H1 (cell line): Measurements from ENCODE around the gene GTF2A1. TPM values are rescaled to one million over a fixed set of nuclear protein-coding genes. Genes with fewer than 3 reads are reported as not detected.
A peak's percentile ranks its signal among the peaks of the same experiment; 100 is the strongest.

ENCODE experiments used
- CTCF ChIA-PET: fragments of 300-600 bp; sonication (Branson Sonifier 250); formaldehyde crosslinking; loops from one replicate; lab custom pipeline; 2021; ENCODE audit not compliant: partially characterized antibody; lab: Charles Lee
- POLR2A ChIA-PET: fragments of 300-600 bp; sonication (Branson Sonifier 250); formaldehyde crosslinking; loops from one replicate; lab custom pipeline; 2021; ENCODE audit warnings: inconsistent platforms; ENCODE audit not compliant: partially characterized antibody; lab: Charles Lee
- DNase-seq, 2 experiments: peaks; one replicate each; pipeline versions ENCODE4 v3.0.0 to v3.0.0-alpha.2; 2010 to 2022; ENCODE audit warnings: low spot score in 2 of 2, low read depth in 1 of 2, mixed read lengths in 1 of 2
- FAIRE-seq: peaks from 2 replicates; lab custom pipeline; 2011; peaks lifted over from hg19 to GRCh38; lab: Jason Lieb, UNC
- H2AFZ ChIP-seq: 2 replicates; pipeline ENCODE4 v1.8.1; 2012; ENCODE audit warnings: low read length, inconsistent platforms
- H2AK5ac ChIP-seq: 2 replicates; pipeline ENCODE4 v1.6.1; 2013; ENCODE audit warnings: low read depth, low read length
- H2BK120ac ChIP-seq: replicated peaks from 2 replicates; pipeline ENCODE3; 2013; ENCODE audit warnings: low read depth, low read length, inconsistent platforms
- H2BK12ac ChIP-seq: 2 replicates; pipeline ENCODE4 v1.6.1; 2013; ENCODE audit warnings: low read depth, low read length
- H2BK15ac ChIP-seq: 2 replicates; pipeline ENCODE4 v1.6.1; 2013; ENCODE audit warnings: low read length
- H2BK20ac ChIP-seq: 2 replicates; pipeline ENCODE4 v1.6.1; 2013; ENCODE audit warnings: low read length
- H2BK5ac ChIP-seq: 2 replicates; pipeline ENCODE4 v1.6.1; 2013; ENCODE audit warnings: low read depth, low read length
- H3K14ac ChIP-seq: 2 replicates; pipeline ENCODE4 v1.6.1; 2013; ENCODE audit warnings: inconsistent platforms; ENCODE audit not compliant: insufficient read length
- H3K18ac ChIP-seq: 2 replicates; pipeline ENCODE4 v1.6.1; 2013; ENCODE audit warnings: low read length; ENCODE audit errors: extremely low read depth
- H3K23ac ChIP-seq: 2 replicates; pipeline ENCODE4 v1.6.1; 2013; ENCODE audit warnings: inconsistent platforms; ENCODE audit not compliant: insufficient read length
- H3K23me2 ChIP-seq: 2 replicates; pipeline ENCODE4 v1.6.1; 2013; ENCODE audit warnings: low read depth, low read length
- H3K27ac ChIP-seq: 2 replicates; pipeline ENCODE4 v1.6.1; 2011; ENCODE audit warnings: low read depth, low read length, inconsistent platforms
- H3K27me3 ChIP-seq, 4 experiments: replicated peaks in 1 of 4; 1 replicate in 1 of 4; 2 replicates in 3 of 4; pipeline versions ENCODE4 v1.6.1 to v1.8.1; 2011 to 2013; ENCODE audit warnings: low read length in 3 of 4, mild to moderate bottlenecking in 3 of 4, inconsistent platforms in 2 of 4, mixed read lengths in 2 of 4, moderate library complexity in 1 of 4; ENCODE audit not compliant: control insufficient read depth in 3 of 4, insufficient read depth in 3 of 4; ENCODE audit errors: extremely low read depth in 1 of 4
- H3K36me3 ChIP-seq, 4 experiments: 2 replicates each; pipeline versions ENCODE4 v1.6.1 to v1.8.1; 2011 to 2013; ENCODE audit warnings: mild to moderate bottlenecking in 4 of 4, low read length in 3 of 4, moderate library complexity in 2 of 4, control low read depth in 1 of 4, inconsistent platforms in 1 of 4; ENCODE audit not compliant: insufficient read depth in 4 of 4, control insufficient read depth in 2 of 4
- H3K4ac ChIP-seq: replicated peaks from 2 replicates; pipeline ENCODE3; 2013; ENCODE audit warnings: low read length, low read depth, mixed read lengths, inconsistent platforms; ENCODE audit not compliant: insufficient read length
- H3K4me1 ChIP-seq, 4 experiments: replicated peaks in 1 of 4; 1 replicate in 1 of 4; 2 replicates in 3 of 4; pipeline versions ENCODE4 v1.6.1 to v1.8.1; 2011 to 2013; ENCODE audit warnings: low read length in 3 of 4, inconsistent platforms in 2 of 4, mixed read lengths in 1 of 4; ENCODE audit not compliant: insufficient read depth in 4 of 4, control insufficient read depth in 3 of 4
- H3K4me2 ChIP-seq, 2 experiments: 2 replicates each; pipeline versions ENCODE4 v1.6.1 to v1.8.1; 2011 to 2013; ENCODE audit warnings: low read depth in 2 of 2, low read length in 2 of 2, control low read depth in 1 of 2, inconsistent platforms in 1 of 2, mild to moderate bottlenecking in 1 of 2; ENCODE audit not compliant: insufficient read depth in 1 of 2
- H3K4me3 ChIP-seq, 4 experiments: fragments of 200-600, 300-600 bp in 1 of 4; sonication (generic), shearing (Covaris generic), sonication (Bioruptor Twin) in 1 of 4; 2 replicates each; pipeline versions ENCODE4 v1.5.1 to v1.8.1; 2011 to 2016; ENCODE audit warnings: low read length in 4 of 4, low read depth in 3 of 4, control low read depth in 2 of 4, inconsistent platforms in 2 of 4, mild to moderate bottlenecking in 2 of 4, mixed read lengths in 1 of 4, moderate library complexity in 1 of 4; ENCODE audit not compliant: insufficient read depth in 2 of 4; ENCODE audit errors: extremely low read depth in 1 of 4
- H3K56ac ChIP-seq: replicated peaks from 2 replicates; pipeline ENCODE3; 2013; ENCODE audit warnings: low read depth, mild to moderate bottlenecking, mixed read lengths, low read length, inconsistent platforms; ENCODE audit not compliant: insufficient read length
- H3K79me1 ChIP-seq: 2 replicates; pipeline ENCODE4 v1.6.1; 2013; ENCODE audit warnings: low read depth, low read length, control low read depth
- H3K79me2 ChIP-seq, 2 experiments: 2 replicates each; pipeline versions ENCODE4 v1.6.1 to v1.8.1; 2012 to 2013; ENCODE audit warnings: low read length in 2 of 2, mild to moderate bottlenecking in 2 of 2, inconsistent platforms in 1 of 2; ENCODE audit not compliant: insufficient read depth in 2 of 2, control insufficient read depth in 1 of 2
- H3K9ac ChIP-seq, 4 experiments: replicated peaks in 1 of 4; 1 replicate in 1 of 4; 2 replicates in 3 of 4; pipeline versions ENCODE4 v1.6.1 to v1.8.1; 2011 to 2013; ENCODE audit warnings: low read depth in 3 of 4, low read length in 3 of 4, control low read depth in 2 of 4, mild to moderate bottlenecking in 2 of 4, moderate library complexity in 2 of 4, inconsistent platforms in 1 of 4; ENCODE audit errors: extremely low read depth in 1 of 4
- H3K9me3 ChIP-seq, 2 experiments: 2 replicates each; pipeline versions ENCODE4 v1.6.1 to v1.8.1; 2012 to 2013; ENCODE audit warnings: mild to moderate bottlenecking in 2 of 2, moderate library complexity in 2 of 2, control low read depth in 1 of 2, inconsistent platforms in 1 of 2, low read depth in 1 of 2, low read length in 1 of 2, mixed read lengths in 1 of 2; ENCODE audit not compliant: insufficient read depth in 2 of 2
- H4K20me1 ChIP-seq, 2 experiments: replicated peaks in 1 of 2; 2 replicates each; pipeline versions ENCODE3 to v1.8.1; 2011 to 2013; ENCODE audit warnings: inconsistent platforms in 2 of 2, low read length in 2 of 2, mild to moderate bottlenecking in 1 of 2; ENCODE audit not compliant: insufficient read depth in 2 of 2, control insufficient read depth in 1 of 2
- H4K5ac ChIP-seq: 2 replicates; pipeline ENCODE4 v1.6.1; 2013; ENCODE audit warnings: low read length, low read depth, mixed read lengths, inconsistent platforms; ENCODE audit not compliant: insufficient read length
- H4K8ac ChIP-seq: 2 replicates; pipeline ENCODE4 v1.8.0; 2013; ENCODE audit warnings: mild to moderate bottlenecking, moderate library complexity, low read length, inconsistent platforms; ENCODE audit not compliant: insufficient read depth; ENCODE audit errors: extremely low read depth
- H4K91ac ChIP-seq: replicated peaks from 2 replicates; pipeline ENCODE3; 2013; ENCODE audit warnings: low read length, mixed read lengths, inconsistent platforms; ENCODE audit not compliant: insufficient read length
- ASH2L ChIP-seq: fragments of 200-600, 300-600 bp; sonication (generic); IDR thresholded peaks from one replicate; pipeline ENCODE4 v1.7.1; 2017; ENCODE audit warnings: low read length
- CHD1 ChIP-seq: IDR thresholded peaks from 2 replicates; pipeline ENCODE4 v1.6.1; 2012; ENCODE audit warnings: low read depth, low read length, improper control_type of control experiment
- CTBP2 ChIP-seq: IDR thresholded peaks from 2 replicates; pipeline ENCODE4 v1.7.0; 2011; ENCODE audit warnings: borderline replicate concordance, mild to moderate bottlenecking, moderate library complexity, mixed read lengths, low read length; ENCODE audit not compliant: insufficient read depth, insufficient read length
- GABPA ChIP-seq: IDR thresholded peaks from 2 replicates; pipeline ENCODE4 v1.6.1; 2011; ENCODE audit warnings: mild to moderate bottlenecking, low read length, moderate library complexity, borderline replicate concordance; ENCODE audit not compliant: insufficient read depth
- HDAC2 ChIP-seq, 2 experiments: fragments of 300-600 bp in 1 of 2; sonication (generic) in 1 of 2; IDR thresholded peaks; 2 replicates each; pipeline ENCODE4 v1.6.1; 2011 to 2012; ENCODE audit warnings: low read depth in 2 of 2, low read length in 2 of 2, mild to moderate bottlenecking in 2 of 2, moderate library complexity in 2 of 2, borderline replicate concordance in 1 of 2, inconsistent platforms in 1 of 2
- HDAC6 ChIP-seq: IDR thresholded peaks from one replicate; pipeline ENCODE4 v1.7.1; 2012; ENCODE audit warnings: low read depth, mild to moderate bottlenecking, inconsistent platforms, low read length, moderate library complexity
- PHF8 ChIP-seq: fragments of 200-600 bp; sonication (generic); conservative IDR thresholded peaks from 2 replicates; pipeline ENCODE4 v1.7.1; 2012; ENCODE audit warnings: low read depth, mild to moderate bottlenecking, inconsistent platforms, low read length, moderate library complexity
- RFX5 ChIP-seq: IDR thresholded peaks from 2 replicates; pipeline ENCODE4 v1.6.1; 2011; ENCODE audit warnings: low read depth, low read length, improper control_type of control experiment, borderline replicate concordance
- SAP30 ChIP-seq: fragments of 300-600 bp; sonication (generic); IDR thresholded peaks from 2 replicates; pipeline ENCODE4 v1.7.1; 2012; ENCODE audit warnings: low read length, moderate library complexity, mild to moderate bottlenecking, inconsistent platforms; ENCODE audit not compliant: insufficient read depth, insufficient replicate concordance
- SIN3A ChIP-seq, 2 experiments: IDR thresholded peaks in 1 of 2; conservative IDR thresholded peaks in 1 of 2; 2 replicates each; pipeline ENCODE4 v1.6.1; 2011 to 2012; ENCODE audit warnings: low read length in 2 of 2, improper control_type of control experiment in 1 of 2, low read depth in 1 of 2, mild to moderate bottlenecking in 1 of 2
- TAF1 ChIP-seq: IDR thresholded peaks from 2 replicates; pipeline ENCODE4 v1.6.1; 2011; ENCODE audit warnings: mild to moderate bottlenecking, low read depth, low read length
- WGBS, 2 experiments: shearing (Covaris generic) in 1 of 2; methylation state at CpG; one replicate each; pipeline versions ENCODE4 v1.1.6 to v1.1.7; 2013 to 2015; ENCODE audit warnings: low lambda C conversion rate in 2 of 2, mixed read lengths in 2 of 2, inconsistent platforms in 1 of 2, low coverage in 1 of 2, missing lambda C conversion rate in 1 of 2; ENCODE audit not compliant: insufficient replicate concordance in 2 of 2, insufficient coverage in 1 of 2, insufficient read length in 1 of 2; ENCODE audit errors: extremely low coverage in 1 of 2, missing lambda C conversion rate in 1 of 2; 5-methylcytosine and 5-hydroxymethylcytosine counted together
- polyA plus RNA-seq, 7 experiments: library from polyadenylated mRNA; depleted of rRNA in 3 of 7; stranded (reverse) in 5 of 7; unstranded in 2 of 7; fragments of >200 nt in 5 of 7; fragments of 200-250 nt in 2 of 7; gene quantifications; 1 replicate in 5 of 7; 2 replicates in 1 of 7; 4 replicates in 1 of 7; pipeline versions ENCODE4 v1.2.1 to v1.2.3, GENCODE V29; 2011 to 2013; ENCODE audit warnings: missing spikeins in 2 of 7, mixed read lengths in 2 of 7
- total RNA-seq: library from RNA; stranded (reverse); fragmentation: NEBNext Ultra II Directional; extraction: Animal tissue kit (Norgen Biotek cat#: 25700); gene quantifications from 2 replicates; pipeline ENCODE4 v1.2.1, GENCODE V29; 2021

Gene GTF2A1
- total and polyA plus RNA-seq, 2 of the 8 experiments (the other 6 are each of a cell fraction or from before 2014, with no cell fraction given), result 24.1 to 57.8 TPM

DNA sequence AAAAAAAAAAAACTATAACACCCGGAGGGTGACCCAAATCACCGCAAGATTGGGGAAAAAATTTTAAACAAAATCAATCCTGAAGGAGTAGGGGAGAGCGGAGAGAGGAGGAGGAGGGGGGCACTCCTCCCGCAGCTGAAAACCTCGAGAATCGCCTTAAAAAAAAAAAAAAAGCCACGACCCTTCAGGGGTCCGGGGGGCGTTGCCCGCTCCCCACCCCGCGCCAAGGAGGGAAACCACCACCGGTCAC lies 254 bp downstream of the GTF2A1 start:
- Histone ChIP-seq H4K20me1 (peaks cover 0 to 3% of the 10 kb centered on the region in 2 experiments), H3K27me3 (no peaks in the 10 kb centered on the region), H4K8ac (peak overlapping the region; percentile 53; the same call in 1 of the 2 replicates), H3K56ac (peak overlapping the region; percentile 85), H3K4me1 (peaks cover 0 to 5% (median 0%) of the 10 kb centered on the region in 4 experiments; a peak in 4 of 7 replicates), H2BK5ac (no peak overlapping the region; the same call in none of the 2 replicates), H3K23ac (no peak overlapping the region), H3K9ac (peak overlapping the region; percentile 86 to 98 (median 92)), H3K27ac (peak overlapping the region; percentile 78), H4K91ac (no peak overlapping the region), H2BK20ac (no peak overlapping the region), H2BK15ac (no peak overlapping the region), H3K79me2 (peaks cover 0 to 44% of the 10 kb centered on the region in 2 experiments; a peak in 3 of 4 replicates), H2BK12ac (no peak overlapping the region), H3K79me1 (no peaks in the 10 kb centered on the region), H3K18ac (no peak overlapping the region), H2AFZ (no peak overlapping the region), H3K14ac (no peak overlapping the region), H3K4me3 (peak overlapping the region; percentile 84 to 97 (median 90)), H3K4me2 (peak overlapping the region; percentile 36 to 82), H3K23me2 (peaks cover 6% of the 10 kb centered on the region; the same call in 1 of the 2 replicates), H2BK120ac (no peak overlapping the region), H3K36me3 (peaks cover 0 to 12% (median 3%) of the 10 kb centered on the region in 4 experiments; a peak in 3 of 8 replicates), H3K4ac (no peak overlapping the region), H4K5ac (no peak overlapping the region), H2AK5ac (no peak overlapping the region), H3K9me3 (no peaks in the 10 kb centered on the region)
- POLR2A ChIA-PET, result interaction anchor here (0.9 to 4.0 kb wide), 18 partner anchors 8 to 280 kb away, joined by 3 to 38 read pairs (median 4); no protein-coding TSS in a partner anchor
- 0% methylated on average over 6 of the region's 13 CpGs; no CpG with 5 or more reads in 1 of the 2 experiments for WGBS, 2 experiments
- FAIRE-seq (no peak), DNase-seq (no peak)
- CTCF ChIA-PET, result interaction anchor here (0.8 to 1.0 kb wide), 2 partner anchors 47 to 229 kb away, joined by 3 read pairs; no protein-coding TSS in a partner anchor
- TF ChIP-seq RFX5, result no peak
- no peak for TF ChIP-seq GABPA
- no peak for TF ChIP-seq HDAC2 (IDR thresholded peaks at IDR 0.05; ENCODE audit: borderline replicate concordance in 1 of 2, low read depth in 2 of 2, low read length in 2 of 2)
- peak; percentile 86 for TF ChIP-seq CHD1
- peak in 1 of 2 experiments; percentile 80; a peak in 2 of 4 replicates for TF ChIP-seq SIN3A (conservative IDR thresholded peaks at IDR 0.05 in 1 of 2, IDR thresholded peaks at IDR 0.05 in 1 of 2; ENCODE audit: low read depth in 1 of 2, low read length in 2 of 2)
- peak; percentile 2 for TF ChIP-seq ASH2L
- peak; percentile 21 for TF ChIP-seq SAP30
- TF ChIP-seq TAF1, result no peak
- TF ChIP-seq HDAC6, result no peak
- peak; percentile 86 for TF ChIP-seq PHF8
- no peak for TF ChIP-seq CTBP2
